ENCODE data around the gene GLRA2.

DNA sequence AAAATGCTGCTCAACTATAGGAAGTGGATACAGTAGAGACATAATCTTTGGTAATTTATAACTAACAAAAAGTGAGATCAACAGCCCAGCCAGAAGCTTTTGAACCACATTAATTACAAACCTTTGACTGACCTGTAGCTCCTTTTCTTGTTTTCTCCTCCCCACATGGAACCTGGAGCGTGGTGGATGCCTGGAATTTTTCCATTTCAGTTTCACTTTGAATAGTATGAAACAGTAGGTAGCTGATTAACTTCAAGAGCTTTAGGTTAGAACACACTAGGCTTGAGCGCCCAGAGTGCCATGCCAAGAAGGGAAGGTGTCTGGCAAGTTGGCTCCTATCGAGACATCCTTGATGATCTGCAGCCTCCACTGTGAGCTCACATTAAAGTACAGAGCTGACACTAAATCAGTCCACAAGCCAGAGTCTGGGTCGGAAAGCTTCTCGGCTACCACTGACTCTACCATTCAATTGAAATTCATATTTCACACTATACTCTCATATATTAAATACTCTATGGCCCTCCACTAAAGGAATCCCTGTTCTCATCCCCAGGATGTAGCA lies 143.4 kb downstream of the GLRA2 start:
- no peak for TF ChIP-seq EZH2 (conservative IDR thresholded peaks at IDR 0.05; ENCODE audit: low read depth, low read length)
- no peak for TF ChIP-seq USF2 (IDR thresholded peaks at IDR 0.05; ENCODE audit: low read depth, low read length)
- no peak for TF ChIP-seq USF2 (CRISPR knock-in tag; IDR thresholded peaks at IDR 0.05; ENCODE audit: borderline replicate concordance)
- TF ChIP-seq, protein P1, sequence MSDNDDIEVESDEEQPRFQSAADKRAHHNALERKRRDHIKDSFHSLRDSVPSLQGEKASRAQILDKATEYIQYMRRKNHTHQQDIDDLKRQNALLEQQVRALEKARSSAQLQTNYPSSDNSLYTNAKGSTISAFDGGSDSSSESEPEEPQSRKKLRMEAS (IDR thresholded peaks at IDR 0.05): no peak
- no peak for TF ChIP-seq ZNF678 (CRISPR knock-in tag; IDR thresholded peaks at IDR 0.05)
- TF ChIP-seq CREB1 (IDR thresholded peaks at IDR 0.05): no peak
- no peak for TF ChIP-seq CREB1 (CRISPR knock-in tag; IDR thresholded peaks at IDR 0.05)
- no peak for TF ChIP-seq SMC3 (IDR thresholded peaks at IDR 0.05; ENCODE audit: low read length)
- TF ChIP-seq, protein P2, sequence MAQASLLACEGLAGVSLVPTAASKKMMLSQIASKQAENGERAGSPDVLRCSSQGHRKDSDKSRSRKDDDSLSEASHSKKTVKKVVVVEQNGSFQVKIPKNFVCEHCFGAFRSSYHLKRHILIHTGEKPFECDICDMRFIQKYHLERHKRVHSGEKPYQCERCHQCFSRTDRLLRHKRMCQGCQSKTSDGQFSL (CRISPR knock-in tag; IDR thresholded peaks at IDR 0.05): no peak
- TF ChIP-seq POLR2A (IDR thresholded peaks at IDR 0.05; ENCODE audit: insufficient read depth in 1 of 2, low read depth in 2 of 2, low read length in 2 of 2): no peak
- no peak for TF ChIP-seq ZBTB21 (CRISPR knock-in tag; IDR thresholded peaks at IDR 0.05)
- TF ChIP-seq SP1 (IDR thresholded peaks at IDR 0.05): no peak
- TF ChIP-seq SP1 (CRISPR knock-in tag; IDR thresholded peaks at IDR 0.05): no peak
- no peak for TF ChIP-seq POLR2AphosphoS5 (IDR thresholded peaks at IDR 0.05; ENCODE audit: low read depth, low read length)
